HCT116 (cell line): ENCODE measurements around the gene FRAT2. TPM values are rescaled to one million over a fixed set of nuclear protein-coding genes. Genes with fewer than 3 reads are reported as not detected.

Experiments used
- ATAC-seq: fragments of 200-7000 bp; cut with Tn5 transposase; 2 replicates; pipeline ENCODE4 v1.9.1; 2020; ENCODE audit warnings: mild to moderate bottlenecking, moderate library complexity
- BruUV-seq: library from RNA; stranded (reverse); fragments of 400-500 nt; replicated peaks from 2 replicates; lab custom pipeline; 2021; lab: Mats Ljungman, UMichigan
- CTCF ChIA-PET: fragments of 300-600 bp; sonication (Branson Sonifier 250); formaldehyde crosslinking; loops from one replicate; lab custom pipeline; 2021; ENCODE audit warnings: antibody characterized with exemption; lab: Charles Lee
- POLR2A ChIA-PET: fragments of 300-600, 350-600 bp; sonication (Branson Sonifier 250); formaldehyde crosslinking; loops from one replicate; lab custom pipeline; 2021; ENCODE audit warnings: antibody characterized with exemption; lab: Charles Lee
- RAD21 ChIA-PET, 2 experiments: fragments of 300-600 bp; sonication (Branson Sonifier 250); formaldehyde crosslinking; loops; one replicate each; lab custom pipeline; 2023; ENCODE audit warnings: low total read pairs in 2 of 2; ENCODE audit not compliant: uncharacterized antibody in 2 of 2, unreplicated experiment in 2 of 2, low non-redundant PET in 1 of 2; lab: Charles Lee
- DNase-seq: peaks from one replicate; pipeline ENCODE4 v3.0.0-alpha.2; 2010; ENCODE audit warnings: low read depth, low spot score
- H2AFZ ChIP-seq: fragments of 200-600 bp; shearing (Covaris generic), sonication (generic); 2 replicates; pipeline ENCODE4 v1.6.1; 2017; ENCODE audit warnings: low read depth, mixed run types, mixed read lengths, antibody characterized with exemption, low read length; ENCODE audit not compliant: poor library complexity, severe bottlenecking
- H3K27ac ChIP-seq: 2 replicates; pipeline ENCODE4 v1.5.1; 2012; ENCODE audit warnings: low read depth, low read length
- H3K27me3 ChIP-seq: fragments of 200-600 bp; sonication (generic); 2 replicates; pipeline ENCODE4 v1.6.1; 2016; ENCODE audit warnings: mixed run types, low read length, mixed read lengths; ENCODE audit not compliant: insufficient read depth
- H3K36me3 ChIP-seq, 2 experiments: fragments of 200-500 bp in 1 of 2; fragments of 200-600 bp in 1 of 2; sonication (Bioruptor generic) in 1 of 2; sonication (generic) in 1 of 2; 2 replicates each; pipeline versions ENCODE4 v1.5.1 to v1.6.1; 2014 to 2016; ENCODE audit warnings: low read length in 2 of 2, inconsistent platforms in 1 of 2, mixed read lengths in 1 of 2, mixed run types in 1 of 2; ENCODE audit not compliant: insufficient read depth in 2 of 2, control insufficient read depth in 1 of 2
- H3K4me1 ChIP-seq, 2 experiments: fragments of 200-600 bp in 1 of 2; sonication (generic) in 1 of 2; 2 replicates each; pipeline versions ENCODE4 v1.5.1 to v1.6.1; 2012 to 2017; ENCODE audit warnings: low read length in 2 of 2, inconsistent platforms in 1 of 2, mild to moderate bottlenecking in 1 of 2, mixed read lengths in 1 of 2, mixed run types in 1 of 2, moderate library complexity in 1 of 2; ENCODE audit not compliant: insufficient read depth in 2 of 2, control insufficient read depth in 1 of 2
- H3K4me2 ChIP-seq: fragments of 200-600 bp; sonication (generic); 2 replicates; pipeline ENCODE4 v1.6.1; 2017; ENCODE audit warnings: mixed run types, low read length, mixed read lengths
- H3K4me3 ChIP-seq, 2 experiments: fragments of 200-600 bp in 1 of 2; sonication (generic) in 1 of 2; replicated peaks in 1 of 2; 2 replicates each; pipeline ENCODE4 v1.5.1; 2011 to 2016; ENCODE audit warnings: low read length in 2 of 2, control low read depth in 1 of 2, low read depth in 1 of 2, mild to moderate bottlenecking in 1 of 2, mixed read lengths in 1 of 2, mixed run types in 1 of 2
- H3K79me2 ChIP-seq: fragments of 200-600 bp; sonication (generic); 2 replicates; pipeline ENCODE4 v1.6.1; 2017; ENCODE audit warnings: mild to moderate bottlenecking, mixed run types, low read length, moderate library complexity, mixed read lengths; ENCODE audit not compliant: insufficient read depth
- H3K9ac ChIP-seq: fragments of 200-600 bp; sonication (generic); 2 replicates; pipeline ENCODE4 v1.6.1; 2016; ENCODE audit warnings: low read length, mixed read lengths
- H3K9me2 ChIP-seq: fragments of 200-600 bp; sonication (generic), shearing (Covaris generic); 2 replicates; pipeline ENCODE4 v1.6.1; 2017; ENCODE audit warnings: mixed run types, mild to moderate bottlenecking, moderate library complexity; ENCODE audit not compliant: insufficient read depth
- H3K9me3 ChIP-seq, 2 experiments: fragments of 200-500 bp in 1 of 2; fragments of 200-600 bp in 1 of 2; sonication (Bioruptor generic) in 1 of 2; sonication (generic) in 1 of 2; 2 replicates each; pipeline ENCODE4 v1.6.1; 2014 to 2017; ENCODE audit warnings: low read length in 2 of 2, mixed read lengths in 2 of 2, inconsistent platforms in 1 of 2, low read depth in 1 of 2, mild to moderate bottlenecking in 1 of 2, mixed run types in 1 of 2, moderate library complexity in 1 of 2; ENCODE audit not compliant: control insufficient read depth in 1 of 2, insufficient read depth in 1 of 2
- H4K20me1 ChIP-seq: fragments of 200-600 bp; sonication (generic), shearing (Covaris generic); 2 replicates; pipeline ENCODE4 v1.6.1; 2017; ENCODE audit warnings: mixed run types, mild to moderate bottlenecking, moderate library complexity; ENCODE audit not compliant: insufficient read depth
- CBX3 ChIP-seq: IDR thresholded peaks from 2 replicates; pipeline ENCODE4 v1.6.1; 2012; ENCODE audit warnings: low read depth
- CEBPB ChIP-seq: IDR thresholded peaks from 2 replicates; pipeline ENCODE4 v1.6.1; 2012; ENCODE audit warnings: low read depth
- CTCF ChIP-seq, 3 experiments: fragments of 200-600 bp in 1 of 3; sonication (generic) in 1 of 3; IDR thresholded peaks in 2 of 3; conservative IDR thresholded peaks in 1 of 3; 2 replicates each; pipeline ENCODE4 v1.5.1; 2012 to 2017; ENCODE audit warnings: low read depth in 2 of 3, low read length in 2 of 3, antibody characterized with exemption in 1 of 3, borderline replicate concordance in 1 of 3, control low read depth in 1 of 3, mild to moderate bottlenecking in 1 of 3, mixed read lengths in 1 of 3, mixed run types in 1 of 3, moderate library complexity in 1 of 3; ENCODE audit not compliant: insufficient read depth in 1 of 3
- EGR1 ChIP-seq: IDR thresholded peaks from 2 replicates; pipeline ENCODE4 v1.6.1; 2012; ENCODE audit warnings: low read depth
- EZH2phosphoT487 ChIP-seq: fragments of 200-600 bp; IDR thresholded peaks from 2 replicates; pipeline ENCODE4 v1.6.1; 2018; ENCODE audit warnings: antibody characterized with exemption, borderline replicate concordance
- FOSL1 ChIP-seq: IDR thresholded peaks from 2 replicates; pipeline ENCODE4 v1.6.1; 2012; ENCODE audit warnings: low read depth
- POLR2A ChIP-seq: IDR thresholded peaks from 2 replicates; pipeline ENCODE4 v1.7.0; 2011; ENCODE audit warnings: borderline replicate concordance; ENCODE audit not compliant: insufficient read depth, insufficient read length; ENCODE audit errors: extremely low read depth
- POLR2AphosphoS5 ChIP-seq: IDR thresholded peaks from 2 replicates; pipeline ENCODE4 v1.6.1; 2011; ENCODE audit warnings: mild to moderate bottlenecking, low read depth, low read length, moderate library complexity
- RAD21 ChIP-seq: IDR thresholded peaks from 2 replicates; pipeline ENCODE4 v1.6.1; 2012; ENCODE audit warnings: low read depth, mild to moderate bottlenecking
- SP1 ChIP-seq: IDR thresholded peaks from 2 replicates; pipeline ENCODE4 v1.6.1; 2012; ENCODE audit warnings: low read depth
- SRF ChIP-seq: IDR thresholded peaks from 2 replicates; pipeline ENCODE4 v1.6.1; 2012; ENCODE audit warnings: low read depth
- TCF7L2 ChIP-seq: IDR thresholded peaks from 2 replicates; pipeline ENCODE4 v1.7.0; 2011; ENCODE audit warnings: borderline replicate concordance, inconsistent platforms; ENCODE audit not compliant: insufficient read depth, insufficient read length; ENCODE audit errors: extremely low read depth
- YY1 ChIP-seq: IDR thresholded peaks from 2 replicates; pipeline ENCODE4 v1.6.1; 2011; ENCODE audit warnings: low read length, low read depth, moderate library complexity, mild to moderate bottlenecking; ENCODE audit not compliant: insufficient replicate concordance; ENCODE audit errors: extremely low read depth
- ZNF274 ChIP-seq: fragments of 200-500 bp; sonication (Bioruptor generic); IDR thresholded peaks from 2 replicates; pipeline ENCODE4 v1.6.1; 2014; ENCODE audit warnings: mild to moderate bottlenecking, low read depth, low read length, inconsistent platforms
- intact Hi-C: fragments of 100-400 bp; cut with micrococcal nuclease; formaldehyde crosslinking; loops from 2 replicates; pipeline ENCODE4 v1.10.0; 2022
- total RNA-seq: library from RNA; stranded (reverse); gene quantifications from one replicate; pipeline ENCODE4 v1.2.1, GENCODE V29; 2021; ENCODE audit not compliant: unreplicated experiment

Gene FRAT2
- total RNA-seq, 1 experiment from 2014 or later, result 10.7 TPM

GRCh38 chr10:97321804-97322190 is 12.7 kb downstream of the FRAT2 start:
- H3K4me1 ChIP-seq, result peaks cover 0 to 8% of the 10 kb centered on the region in 2 experiments; a peak in 3 of 4 replicates
- ATAC-seq (no peak), DNase-seq (no peak)
- no peak overlapping the region for H2AFZ ChIP-seq
- no peaks in the 10 kb centered on the region for H3K9me2 ChIP-seq
- POLR2A ChIA-PET, result no interaction called here
- no peaks in the 10 kb centered on the region for H3K79me2 ChIP-seq
- no peak overlapping the region for H3K4me3 ChIP-seq
- RAD21 ChIA-PET, result no interaction called here
- H3K9me3 ChIP-seq, result no peaks in the 10 kb centered on the region
- no peak overlapping the region for H3K4me2 ChIP-seq
- intact Hi-C loops, result no loop called here
- H3K36me3 ChIP-seq, result no peaks in the 10 kb centered on the region
- no peaks in the 10 kb centered on the region for H3K27me3 ChIP-seq
- H3K27ac ChIP-seq, result no peak overlapping the region
- CTCF ChIA-PET, result no interaction called here
- no peak for TF ChIP-seq EGR1
- no peak for TF ChIP-seq SRF
- no peak for TF ChIP-seq YY1
- no peak for TF ChIP-seq RAD21
- no peak for TF ChIP-seq CEBPB
- no peak for TF ChIP-seq TCF7L2
- TF ChIP-seq POLR2AphosphoS5, result no peak
- no peak for TF ChIP-seq FOSL1
- no peak for TF ChIP-seq EZH2phosphoT487
- no peak for TF ChIP-seq SP1
- no peak for TF ChIP-seq ZNF274
- TF ChIP-seq POLR2A, result no peak
- TF ChIP-seq CTCF (IDR thresholded peaks at IDR 0.05 in 2 of 3, conservative IDR thresholded peaks at IDR 0.05 in 1 of 3; ENCODE audit: borderline replicate concordance in 1 of 3, insufficient read depth in 1 of 3, low read depth in 2 of 3, low read length in 2 of 3), result no peak
- no peak for TF ChIP-seq CBX3
- TF ChIP-seq, all 23 proteins: peak for 0
- no peak overlapping the region for H3K9ac ChIP-seq
- no TSS peak for BruUV-seq
- no peaks in the 10 kb centered on the region for H4K20me1 ChIP-seq
